K562 (cell line): ENCODE measurements around the gene PLXDC2.

Experiments
- CBX3 ChIP-seq, 2 experiments: IDR thresholded peaks; 1 replicate in 1 of 2; 2 replicates in 1 of 2; pipeline ENCODE4 v1.6.1; 2012; ENCODE audit warnings: inconsistent platforms in 2 of 2, low read length in 2 of 2, borderline replicate concordance in 1 of 2, control low read depth in 1 of 2
- EP300 ChIP-seq: IDR thresholded peaks from 2 replicates; pipeline ENCODE4 v1.6.1; 2012; ENCODE audit warnings: low read length, improper control_type of control experiment
- EZH2 ChIP-seq: IDR thresholded peaks from 2 replicates; pipeline ENCODE4 v1.6.1; 2012; ENCODE audit warnings: low read depth, mild to moderate bottlenecking, inconsistent platforms, low read length, borderline replicate concordance
- MAFK ChIP-seq: IDR thresholded peaks from 2 replicates; pipeline ENCODE4 v1.6.1; 2011; ENCODE audit warnings: low read length, improper control_type of control experiment
- POLR2AphosphoS5 ChIP-seq: IDR thresholded peaks from 2 replicates; pipeline ENCODE4 v1.6.1; 2011; ENCODE audit warnings: mild to moderate bottlenecking, low read depth, low read length, moderate library complexity; ENCODE audit not compliant: control insufficient read depth, insufficient read depth
- RAD21 ChIP-seq, 2 experiments: fragments of 250-450 bp in 1 of 2; fragments of 450-650 bp in 1 of 2; sonication (Bioruptor Pico) in 1 of 2; formaldehyde crosslinking in 1 of 2; IDR thresholded peaks in 1 of 2; conservative IDR thresholded peaks in 1 of 2; 2 replicates each; pipeline versions ENCODE4 v1.4.0 to v1.8.0; 2020 to 2022; ENCODE audit warnings: mild to moderate bottlenecking in 2 of 2, moderate library complexity in 1 of 2
- TCF7L2 ChIP-seq: fragments of 150-350 bp; IDR thresholded peaks from 2 replicates; pipeline ENCODE4 v1.6.1; 2016; ENCODE audit warnings: low read depth, mild to moderate bottlenecking, low read length, moderate library complexity
- ZBTB1 ChIP-seq: sonication (generic); formaldehyde crosslinking; IDR thresholded peaks from 2 replicates; pipeline ENCODE4 v1.8.1; 2023; ENCODE audit warnings: missing genetic modification reagents, low read depth, mild to moderate bottlenecking, borderline replicate concordance
- TF ChIP-seq, protein P1 (sequence below): fragments of 450-650 bp; conservative IDR thresholded peaks from 2 replicates; pipeline ENCODE4 v1.6.1; 2016; ENCODE audit warnings: missing genetic modification characterization, low read depth, mild to moderate bottlenecking, control low read depth, missing compliant biosample characterization
- TF ChIP-seq, protein P2 (sequence below), 3 experiments: IDR thresholded peaks in 2 of 3; conservative IDR thresholded peaks in 1 of 3; 2 replicates each; pipeline ENCODE4 v1.5.1; 2011 to 2012; ENCODE audit warnings: low read length in 3 of 3, mild to moderate bottlenecking in 3 of 3, control low read depth in 2 of 3, improper control_type of control experiment in 1 of 3, inconsistent platforms in 1 of 3, low read depth in 1 of 3, mixed read lengths in 1 of 3, moderate library complexity in 1 of 3; ENCODE audit not compliant: insufficient read depth in 2 of 3
- TF ChIP-seq, protein P3 (sequence below), 3 experiments: fragments of 200-800 bp in 1 of 3; sonication (Bioruptor generic) in 1 of 3; sonication (generic) in 1 of 3; formaldehyde crosslinking in 1 of 3; IDR thresholded peaks; 2 replicates each; pipeline versions ENCODE4 v1.6.1 to v1.8.0; 2016 to 2022; ENCODE audit warnings: mild to moderate bottlenecking in 2 of 3, missing compliant biosample characterization in 2 of 3, missing genetic modification characterization in 2 of 3, missing genetic modification reagents in 1 of 3

DNA sequence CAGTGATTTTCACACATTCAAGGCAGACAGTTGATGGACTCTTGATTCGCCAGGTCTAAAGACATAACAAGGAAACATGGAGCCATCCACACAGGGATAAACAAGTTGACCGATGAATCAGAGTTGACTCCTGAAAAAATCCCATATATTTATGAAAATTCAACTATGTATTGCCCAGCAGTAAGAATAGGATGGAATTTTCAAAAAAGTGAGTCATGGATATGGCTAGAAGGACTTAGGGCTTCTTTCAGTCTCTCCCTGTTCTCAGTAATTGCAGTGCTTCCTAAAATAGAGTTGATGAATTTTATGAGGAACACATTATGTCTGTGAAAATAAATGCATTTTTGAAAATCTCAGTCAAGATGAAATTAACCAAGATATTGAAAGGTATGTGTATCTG lies 301.2 kb downstream of the PLXDC2 start:
- TF ChIP-seq, protein P1, sequence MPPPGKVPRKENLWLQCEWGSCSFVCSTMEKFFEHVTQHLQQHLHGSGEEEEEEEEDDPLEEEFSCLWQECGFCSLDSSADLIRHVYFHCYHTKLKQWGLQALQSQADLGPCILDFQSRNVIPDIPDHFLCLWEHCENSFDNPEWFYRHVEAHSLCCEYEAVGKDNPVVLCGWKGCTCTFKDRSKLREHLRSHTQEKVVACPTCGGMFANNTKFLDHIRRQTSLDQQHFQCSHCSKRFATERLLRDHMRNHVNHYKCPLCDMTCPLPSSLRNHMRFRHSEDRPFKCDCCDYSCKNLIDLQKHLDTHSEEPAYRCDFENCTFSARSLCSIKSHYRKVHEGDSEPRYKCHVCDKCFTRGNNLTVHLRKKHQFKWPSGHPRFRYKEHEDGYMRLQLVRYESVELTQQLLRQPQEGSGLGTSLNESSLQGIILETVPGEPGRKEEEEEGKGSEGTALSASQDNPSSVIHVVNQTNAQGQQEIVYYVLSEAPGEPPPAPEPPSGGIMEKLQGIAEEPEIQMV: no peak
- TF ChIP-seq RAD21 (CRISPR knock-in tag; conservative IDR thresholded peaks at IDR 0.05 in 1 of 2, IDR thresholded peaks at IDR 0.05 in 1 of 2): no peak
- TF ChIP-seq, protein P2, sequence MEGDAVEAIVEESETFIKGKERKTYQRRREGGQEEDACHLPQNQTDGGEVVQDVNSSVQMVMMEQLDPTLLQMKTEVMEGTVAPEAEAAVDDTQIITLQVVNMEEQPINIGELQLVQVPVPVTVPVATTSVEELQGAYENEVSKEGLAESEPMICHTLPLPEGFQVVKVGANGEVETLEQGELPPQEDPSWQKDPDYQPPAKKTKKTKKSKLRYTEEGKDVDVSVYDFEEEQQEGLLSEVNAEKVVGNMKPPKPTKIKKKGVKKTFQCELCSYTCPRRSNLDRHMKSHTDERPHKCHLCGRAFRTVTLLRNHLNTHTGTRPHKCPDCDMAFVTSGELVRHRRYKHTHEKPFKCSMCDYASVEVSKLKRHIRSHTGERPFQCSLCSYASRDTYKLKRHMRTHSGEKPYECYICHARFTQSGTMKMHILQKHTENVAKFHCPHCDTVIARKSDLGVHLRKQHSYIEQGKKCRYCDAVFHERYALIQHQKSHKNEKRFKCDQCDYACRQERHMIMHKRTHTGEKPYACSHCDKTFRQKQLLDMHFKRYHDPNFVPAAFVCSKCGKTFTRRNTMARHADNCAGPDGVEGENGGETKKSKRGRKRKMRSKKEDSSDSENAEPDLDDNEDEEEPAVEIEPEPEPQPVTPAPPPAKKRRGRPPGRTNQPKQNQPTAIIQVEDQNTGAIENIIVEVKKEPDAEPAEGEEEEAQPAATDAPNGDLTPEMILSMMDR (IDR thresholded peaks at IDR 0.05 in 2 of 3, conservative IDR thresholded peaks at IDR 0.05 in 1 of 3; ENCODE audit: insufficient read depth in 2 of 3, low read depth in 1 of 3, low read length in 3 of 3): no peak
- TF ChIP-seq TCF7L2: no peak
- TF ChIP-seq EZH2: no peak
- TF ChIP-seq POLR2AphosphoS5: no peak
- TF ChIP-seq, protein P3, sequence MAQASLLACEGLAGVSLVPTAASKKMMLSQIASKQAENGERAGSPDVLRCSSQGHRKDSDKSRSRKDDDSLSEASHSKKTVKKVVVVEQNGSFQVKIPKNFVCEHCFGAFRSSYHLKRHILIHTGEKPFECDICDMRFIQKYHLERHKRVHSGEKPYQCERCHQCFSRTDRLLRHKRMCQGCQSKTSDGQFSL (CRISPR knock-in tag; IDR thresholded peaks at IDR 0.05): no peak
- TF ChIP-seq, protein P3 (tag; IDR thresholded peaks at IDR 0.05): no peak
- no peak for TF ChIP-seq MAFK
- no peak for TF ChIP-seq ZBTB1 (CRISPR knock-in tag)
- no peak for TF ChIP-seq EP300
- no peak for TF ChIP-seq CBX3 (IDR thresholded peaks at IDR 0.05; ENCODE audit: borderline replicate concordance in 1 of 2, low read length in 2 of 2)
